Left cardiac atrium (tissue), 4 donors: Measurements from ENCODE around the gene FSTL5. TPM values are rescaled to one million over a fixed set of nuclear protein-coding genes. Genes with fewer than 3 reads are reported as not detected.

Source experiments
- ATAC-seq, 2 donors: fragments of 200-7000 bp; cut with Tn5 transposase; one replicate each; pipeline ENCODE4 v1.9.1; 2020; ENCODE audit warnings: mild to moderate bottlenecking in 2 of 2, moderate library complexity in 2 of 2
- DNase-seq: peaks from one replicate; pipeline ENCODE4 v3.0.0-alpha.2; 2020
- intact Hi-C, 2 donors: fragments of 100-400 bp; cut with DNase I; formaldehyde crosslinking; loops; one replicate each; pipeline versions ENCODE4 v1.14.1 to v1.15.1; 2022 to 2023
- total RNA-seq, 2 donors: library from RNA; stranded (reverse); fragmentation: NEBNext Ultra II Directional; extraction: Animal tissue kit (Norgen Biotek cat#: 25700); gene quantifications; one replicate each; pipeline ENCODE4 v1.2.1, GENCODE V29; 2021
- donor health status: DM: no; HTN: yes; CAD: no.
- donor health status: DM: no; HTN: yes; CAD: no; lungs with severe emphysema.
- donor health status: DM: yes; HTN: yes; CAD: no.
- donor health status: Dilated cardiomyopathy.

The FSTL5 gene
- total RNA-seq, 2 donors from 2014 or later, result not detected

DNA sequence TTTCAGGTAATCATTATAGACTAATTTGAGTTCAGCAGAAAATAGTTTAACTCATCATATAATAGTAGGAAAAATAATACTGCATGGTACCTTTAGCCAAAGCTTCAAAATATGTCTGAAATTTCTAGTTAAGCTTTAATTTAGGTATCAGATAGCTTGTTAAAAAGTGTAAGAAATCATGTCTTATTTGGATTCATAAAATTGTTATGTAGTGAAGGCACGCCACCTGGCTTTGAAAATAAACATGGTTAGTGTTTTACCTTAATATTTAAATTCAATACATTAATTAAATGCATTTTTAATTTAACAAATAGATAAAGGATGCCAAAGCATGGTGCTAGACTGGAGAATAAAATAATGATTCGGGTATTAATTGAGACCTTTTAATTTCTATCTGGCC, 211.4 kb downstream of the FSTL5 start:
- no peak for ATAC-seq
- intact Hi-C loops, result no loop called here
- no peak for DNase-seq

DNA sequence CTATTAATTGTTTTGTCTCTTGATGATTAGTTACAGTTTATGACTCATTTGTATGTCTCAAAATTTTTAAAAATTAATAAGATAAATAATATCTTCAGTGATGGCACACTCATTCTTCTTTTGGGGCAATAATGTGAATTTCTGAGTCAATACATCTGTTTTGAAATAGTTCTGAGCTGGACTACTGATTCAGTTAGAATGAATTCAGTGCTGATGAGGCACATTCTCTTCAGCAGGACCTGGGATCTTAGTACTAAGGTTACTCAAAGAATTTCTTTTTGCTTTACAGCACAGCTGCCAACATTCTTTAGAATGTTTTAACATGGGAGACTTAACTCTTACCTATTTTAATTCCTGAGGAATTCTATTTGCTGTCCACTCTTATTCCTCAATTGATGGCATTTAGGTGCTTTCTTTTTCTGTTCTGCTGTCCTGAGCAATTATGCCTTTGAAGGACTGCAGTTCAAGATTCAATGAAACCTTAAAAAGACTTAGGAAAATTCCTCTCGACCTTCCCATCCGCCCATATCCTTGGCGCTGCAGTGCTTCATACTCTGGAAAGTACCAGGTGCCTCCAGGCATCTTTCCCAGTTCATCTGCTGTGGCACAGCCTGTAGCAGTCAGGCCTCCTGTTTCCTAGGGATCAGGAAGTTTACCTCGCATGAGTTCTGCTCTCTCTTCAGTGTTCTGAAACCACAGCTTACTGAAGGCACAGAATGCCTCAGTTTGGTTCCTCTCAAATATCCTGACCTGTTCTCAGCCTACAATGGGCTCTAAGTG, 213.7 kb downstream of the FSTL5 start:
- intact Hi-C loops, result no loop called here
- ATAC-seq, result no peak

DNA sequence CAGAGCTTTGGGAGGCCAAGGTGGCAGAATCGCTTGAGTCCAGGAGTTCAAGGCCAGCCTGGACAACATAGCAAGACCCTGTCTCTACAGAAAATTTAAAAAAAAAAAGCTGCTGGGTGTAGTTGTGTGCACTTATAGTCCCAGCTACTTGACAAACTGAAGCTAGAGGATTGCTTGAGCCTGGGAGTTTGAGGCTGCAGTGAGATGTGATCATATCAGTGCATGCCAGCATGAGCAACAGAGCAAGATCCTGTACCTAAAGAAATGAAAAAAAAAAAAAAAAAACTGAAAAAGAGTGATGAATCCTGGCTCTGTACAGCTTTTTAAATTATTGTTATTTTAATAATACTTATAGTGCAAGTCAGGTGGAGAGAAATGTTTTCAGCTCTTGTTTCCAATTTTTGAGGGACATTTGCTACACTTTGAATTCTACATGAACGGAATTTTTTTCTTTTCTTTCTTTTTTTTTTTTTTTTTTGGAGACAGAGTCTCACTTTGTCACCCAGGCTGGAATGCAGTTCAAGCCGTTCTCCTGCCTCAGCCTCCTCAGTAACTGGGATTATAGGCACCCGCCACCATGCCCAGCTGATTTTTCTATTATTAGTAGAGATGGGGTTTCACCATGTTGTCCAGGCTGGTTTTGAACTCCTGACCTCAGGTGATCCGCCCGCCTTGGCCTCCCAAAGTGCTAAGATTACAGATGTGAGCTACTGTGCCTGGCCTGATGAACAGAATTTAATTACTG, 215.6 kb downstream of the FSTL5 start:
- intact Hi-C loops, result no loop called here
- DNase-seq, result no peak
- ATAC-seq, result no peak

More for the DNA sequence above, 213.7 kb downstream of the FSTL5 start:
- no peak for DNase-seq

DNA sequence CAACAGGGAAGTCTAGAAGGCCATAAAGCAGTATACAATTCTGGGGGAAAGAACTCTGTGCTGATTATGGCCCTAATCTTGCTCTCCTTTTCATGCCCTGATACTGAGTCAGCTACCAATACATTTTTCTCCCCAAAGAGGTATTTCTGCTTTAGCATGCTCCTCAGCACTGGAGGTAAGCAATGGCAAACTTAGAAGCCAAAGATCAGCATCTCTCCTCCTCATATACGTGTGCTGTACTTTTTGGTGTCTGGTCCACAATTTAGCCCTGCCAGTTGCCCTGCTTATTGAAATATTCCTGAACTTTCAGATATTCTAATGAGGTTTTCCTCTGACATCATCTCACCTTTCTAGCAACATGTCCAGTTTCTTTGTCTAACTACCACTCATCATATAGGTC, 226.2 kb downstream of the FSTL5 start:
- ATAC-seq, result no peak
- DNase-seq, result no peak
- intact Hi-C loops, result no loop called here

DNA sequence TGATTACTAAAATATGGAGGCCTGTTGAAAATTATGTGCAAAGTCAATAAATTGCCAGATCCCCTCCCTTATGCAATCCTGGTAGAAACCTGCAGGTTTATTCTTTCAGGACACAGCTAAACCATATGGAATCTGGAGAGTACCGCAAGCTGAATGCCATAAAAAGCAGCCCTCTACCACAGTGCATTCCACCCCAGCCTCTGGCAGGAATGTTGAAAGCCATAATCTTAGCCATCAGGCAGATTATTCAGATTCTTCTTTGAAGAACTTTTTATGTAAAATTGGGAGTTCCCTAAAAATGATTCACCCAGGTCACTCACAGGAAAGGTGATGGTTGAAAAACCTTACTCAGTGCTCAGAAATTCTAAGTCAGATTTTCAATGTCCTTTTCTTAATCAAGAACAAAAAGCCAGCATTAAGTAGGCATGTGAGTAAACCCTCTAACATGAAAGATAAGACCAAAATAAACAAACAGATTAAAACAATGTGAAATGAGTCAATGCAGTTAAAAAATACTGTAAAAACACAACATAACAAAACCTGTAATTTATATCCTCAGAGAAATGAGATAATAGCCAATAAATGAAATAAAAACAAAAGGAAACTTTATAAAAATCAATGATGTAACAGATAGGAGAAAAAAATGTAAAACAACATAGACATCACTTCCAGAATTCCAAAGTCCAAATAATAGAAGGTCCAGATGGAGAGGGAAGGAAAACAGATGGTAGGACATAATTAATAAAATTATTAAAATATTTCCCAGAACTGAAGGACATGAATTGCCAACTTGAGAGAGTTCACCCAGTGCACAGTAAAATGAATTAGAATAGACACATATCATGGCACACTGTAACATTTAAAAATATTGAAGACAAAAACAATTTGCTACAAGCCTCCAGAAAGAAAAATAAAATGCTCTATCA, 226.9 kb downstream of the FSTL5 start:
- no peak for DNase-seq

DNA sequence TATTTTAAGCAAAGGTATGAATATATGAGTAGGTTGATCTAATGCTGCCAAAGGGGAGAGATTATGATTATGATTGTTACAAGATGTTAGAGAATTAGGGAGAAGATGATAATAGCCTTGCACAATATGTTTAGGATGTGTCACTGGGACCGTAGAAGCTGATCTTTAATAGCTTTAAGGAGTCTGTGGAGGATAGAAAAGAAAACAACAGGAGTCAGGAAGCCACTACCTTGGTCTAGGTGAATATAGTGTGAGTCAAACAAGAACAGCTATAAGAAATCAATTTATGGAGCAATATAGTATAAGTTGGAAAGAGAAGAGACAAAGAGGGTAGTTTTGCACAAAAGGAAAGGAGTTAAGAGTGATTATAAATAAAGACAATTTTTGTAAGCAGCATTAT, 232.7 kb downstream of the FSTL5 start:
- no peak for DNase-seq
- ATAC-seq, result no peak
- intact Hi-C loops, result no loop called here

More for the DNA sequence above, 226.9 kb downstream of the FSTL5 start:
- intact Hi-C loops, result no loop called here
- no peak for ATAC-seq

DNA sequence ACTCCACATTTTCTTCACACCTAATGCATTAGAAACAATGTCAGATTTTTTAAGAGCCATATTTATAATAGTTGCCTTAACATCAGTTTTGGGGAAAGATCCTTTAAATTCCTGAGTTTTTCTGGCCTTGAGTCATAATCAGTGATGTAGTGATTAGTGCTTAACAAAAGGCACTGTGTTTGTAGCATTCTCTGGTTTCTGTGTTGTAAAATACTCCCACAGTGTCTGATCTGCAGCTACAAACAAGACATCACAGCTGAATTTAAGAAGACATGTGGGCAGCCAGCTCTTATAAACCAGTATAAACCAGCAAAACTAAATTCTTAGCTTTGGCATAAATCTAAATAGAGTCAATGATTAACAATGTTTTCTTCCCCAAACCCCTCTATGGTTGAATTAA, 233.8 kb downstream of the FSTL5 start:
- ATAC-seq, result no peak
- intact Hi-C loops, result no loop called here
- DNase-seq, result no peak

DNA sequence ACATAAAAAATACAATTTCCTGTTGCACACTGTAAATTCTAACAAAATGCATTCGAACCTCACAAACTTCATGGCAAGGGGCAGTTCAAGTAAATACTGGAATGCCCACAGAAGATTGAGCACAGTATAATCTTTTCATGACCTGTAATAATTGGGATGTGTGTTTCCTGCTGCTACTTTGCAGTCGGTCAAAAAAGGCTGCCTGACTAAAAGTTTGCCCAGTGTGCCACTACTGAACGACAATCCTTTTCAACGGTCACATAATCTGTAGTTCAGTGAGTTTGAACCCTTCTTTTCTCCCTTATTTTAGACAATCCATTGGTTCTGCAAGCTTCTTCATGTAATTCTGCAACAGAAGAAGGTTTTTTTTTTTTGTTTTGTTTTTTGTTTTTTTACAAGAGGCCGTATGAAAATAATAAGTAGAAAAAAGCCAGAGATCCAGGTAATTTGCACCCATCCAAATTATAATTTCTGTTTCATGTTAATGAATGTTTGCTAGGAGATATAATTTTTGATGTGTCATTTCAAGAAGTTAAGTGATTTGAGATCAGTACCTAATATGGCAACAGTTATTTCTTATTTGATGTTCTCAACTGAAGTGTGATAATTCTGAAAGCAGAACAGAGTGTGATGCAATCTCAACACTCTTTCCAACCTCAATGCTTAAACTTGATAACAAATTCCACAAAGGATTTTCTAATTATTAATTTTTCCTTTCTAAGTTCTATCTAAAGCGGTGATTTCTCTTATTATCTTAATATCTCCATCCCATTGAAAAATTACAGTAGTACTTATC, 237.6 kb downstream of the FSTL5 start:
- DNase-seq, result no peak
- ATAC-seq, result no peak
- intact Hi-C loops, result no loop called here

DNA sequence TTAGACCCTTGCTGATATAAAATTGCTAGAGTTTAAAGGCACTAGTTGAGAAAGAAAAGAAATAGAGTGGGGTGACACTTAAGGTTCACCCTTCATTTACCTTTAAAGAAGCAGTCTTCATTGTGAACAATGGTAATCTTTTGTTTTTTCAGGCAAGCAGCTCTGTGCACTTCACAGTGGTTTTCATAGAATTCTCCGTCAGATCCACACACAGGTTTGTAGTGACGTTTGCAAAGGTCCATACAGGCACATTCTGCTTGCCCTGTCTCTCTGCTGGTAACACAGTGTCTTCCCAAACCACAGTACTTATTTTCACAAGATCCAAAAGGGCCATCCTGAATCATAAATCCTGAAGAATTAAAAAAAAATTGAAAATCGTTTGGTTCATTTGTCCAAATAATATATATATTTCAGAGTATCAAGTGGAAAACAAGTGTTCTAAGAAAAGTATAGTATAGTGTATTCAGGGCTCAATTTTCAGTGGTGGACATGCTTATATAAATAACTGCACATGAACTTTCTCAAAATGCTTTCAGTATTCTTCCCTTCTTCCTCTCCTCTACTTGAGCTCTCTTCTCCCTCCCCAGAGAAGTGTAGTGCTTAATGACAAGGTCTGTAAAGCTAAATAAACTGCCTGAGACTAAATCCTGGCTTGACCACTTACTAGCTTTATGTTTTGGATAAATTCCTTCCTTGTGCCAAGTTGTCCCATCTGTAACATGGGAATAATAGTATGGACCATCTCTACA, 243.3 kb downstream of the FSTL5 start:
- DNase-seq (no peak), ATAC-seq (no peak)
- intact Hi-C loops, result no loop called here

DNA sequence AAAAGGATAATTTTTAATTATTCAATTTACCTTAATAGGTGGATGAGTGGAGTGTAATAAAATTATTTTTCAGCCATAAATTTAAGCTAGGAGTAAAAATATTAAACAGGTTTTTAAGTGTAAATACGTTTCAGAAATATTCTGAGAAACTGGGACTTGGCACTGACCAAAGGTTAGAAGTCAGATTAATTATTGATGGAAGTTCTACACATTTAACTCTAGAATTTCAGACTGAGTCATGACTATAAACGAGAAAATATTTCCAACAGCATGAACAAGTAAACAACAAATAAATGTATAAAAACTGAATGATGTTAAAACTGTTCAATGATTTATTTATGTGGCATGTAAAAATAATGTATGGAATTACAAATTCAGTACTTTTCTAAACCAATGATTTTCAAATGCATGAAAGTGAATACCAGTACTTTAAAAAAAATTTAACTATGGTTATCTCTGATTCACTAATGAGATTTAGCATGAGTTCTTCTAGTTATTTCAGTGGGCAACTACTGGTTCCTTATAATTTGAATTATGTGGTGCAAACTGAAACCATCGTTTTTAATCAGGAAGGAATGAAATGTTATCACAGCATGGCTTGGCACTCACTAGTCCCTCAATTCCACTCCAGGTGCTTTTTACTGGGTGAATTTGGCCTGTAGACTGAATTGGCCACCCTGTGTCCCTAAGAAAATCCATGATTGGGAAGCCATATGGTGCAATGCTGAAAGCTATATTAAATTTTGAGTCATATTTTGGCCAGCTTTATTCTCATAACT, 244.2 kb downstream of the FSTL5 start:
- no peak for DNase-seq
- no peak for ATAC-seq
- intact Hi-C loops, result no loop called here

DNA sequence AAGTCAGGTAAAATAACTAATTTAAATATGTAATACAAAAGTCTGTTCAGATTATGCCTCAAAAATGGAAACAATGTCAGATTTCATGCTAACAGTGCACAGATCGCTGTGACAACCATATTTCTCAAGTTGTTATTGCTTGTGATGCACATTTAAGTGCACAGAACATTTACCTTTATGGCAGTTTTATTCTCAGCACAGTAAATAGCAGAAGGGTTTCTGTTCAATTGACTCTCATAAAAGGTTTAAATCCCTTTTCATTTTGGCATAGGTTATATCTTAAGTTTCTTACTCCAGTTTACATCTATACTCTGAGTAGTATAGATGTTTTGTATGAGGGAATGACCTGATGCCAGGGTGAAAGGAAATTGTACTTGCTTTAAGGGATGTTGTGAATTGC, 247.8 kb downstream of the FSTL5 start:
- no peak for DNase-seq
- ATAC-seq, result no peak
- intact Hi-C loops, result no loop called here

DNA sequence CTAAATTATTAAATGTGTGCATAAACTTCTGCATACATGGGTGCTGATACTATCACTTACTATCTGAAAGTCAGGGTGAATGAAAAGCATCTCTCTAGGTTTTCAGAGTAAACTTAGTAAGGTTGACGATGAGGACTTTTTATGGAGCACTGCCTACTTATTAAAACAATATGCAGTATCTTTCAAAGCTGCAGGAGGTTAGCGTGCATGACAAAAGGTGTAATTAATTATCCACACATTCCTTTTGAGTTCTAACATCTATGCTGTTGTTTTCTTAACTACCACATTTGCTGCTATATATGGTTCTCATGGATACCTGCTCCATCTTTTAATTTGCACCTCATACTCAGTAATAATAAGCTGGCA, 256.2 kb downstream of the FSTL5 start:
- ATAC-seq (no peak), DNase-seq (no peak)
- intact Hi-C loops, result no loop called here

DNA sequence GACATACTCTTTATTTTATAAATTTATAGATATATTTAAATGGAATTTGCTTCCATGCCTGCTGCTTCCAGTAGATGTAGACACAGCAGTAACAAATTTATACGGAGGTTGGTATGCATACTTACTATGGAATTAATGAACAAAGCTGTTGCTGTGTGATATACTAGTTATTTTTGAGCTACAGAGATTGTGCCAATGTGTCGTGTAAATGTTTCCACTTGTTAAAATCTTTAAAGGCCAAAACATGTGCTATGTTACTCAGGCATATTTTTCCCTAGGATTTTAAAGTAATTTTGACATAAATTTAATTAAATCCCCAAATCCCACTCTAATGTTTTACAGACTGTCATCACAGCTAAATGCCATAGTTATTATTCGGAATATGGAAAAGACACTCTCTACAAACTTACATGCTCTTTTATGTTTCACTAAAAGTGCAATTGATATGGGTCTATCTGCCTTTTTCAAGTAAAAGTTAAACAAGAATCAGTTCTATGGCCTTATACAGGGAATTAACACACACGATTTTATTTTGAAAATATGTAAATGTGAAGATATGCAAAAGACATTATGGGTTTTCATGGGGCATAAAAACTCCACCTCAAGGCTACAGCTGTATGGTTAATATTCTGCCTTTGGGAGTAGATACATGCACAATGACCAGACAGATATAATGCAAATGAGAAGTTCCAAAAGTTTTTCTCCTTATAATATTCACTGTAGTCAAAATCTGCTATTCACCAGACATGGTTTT, 256.8 kb downstream of the FSTL5 start:
- intact Hi-C loops, result no loop called here
- ATAC-seq (no peak), DNase-seq (no peak)

DNA sequence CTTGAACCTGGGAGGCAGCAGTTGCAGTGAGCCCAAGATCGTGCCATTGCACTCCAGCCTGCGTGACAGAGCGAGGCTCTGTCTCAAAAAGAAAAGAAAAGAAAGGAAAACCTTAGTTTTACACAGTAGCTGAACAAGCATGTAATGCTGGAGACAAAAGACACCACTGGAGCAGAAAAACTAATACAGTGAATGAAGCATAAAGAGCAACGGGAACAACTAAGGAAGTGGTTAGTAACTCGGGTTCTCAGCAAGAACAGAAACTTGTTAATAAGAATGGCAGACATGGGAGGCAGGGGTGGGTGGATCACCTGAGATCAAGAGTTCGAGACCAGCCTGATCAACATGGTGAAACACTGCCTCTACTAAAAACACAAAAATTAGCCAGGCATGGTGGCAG, 263.7 kb downstream of the FSTL5 start:
- DNase-seq, result no peak
- intact Hi-C loops, result no loop called here
- ATAC-seq, result no peak

DNA sequence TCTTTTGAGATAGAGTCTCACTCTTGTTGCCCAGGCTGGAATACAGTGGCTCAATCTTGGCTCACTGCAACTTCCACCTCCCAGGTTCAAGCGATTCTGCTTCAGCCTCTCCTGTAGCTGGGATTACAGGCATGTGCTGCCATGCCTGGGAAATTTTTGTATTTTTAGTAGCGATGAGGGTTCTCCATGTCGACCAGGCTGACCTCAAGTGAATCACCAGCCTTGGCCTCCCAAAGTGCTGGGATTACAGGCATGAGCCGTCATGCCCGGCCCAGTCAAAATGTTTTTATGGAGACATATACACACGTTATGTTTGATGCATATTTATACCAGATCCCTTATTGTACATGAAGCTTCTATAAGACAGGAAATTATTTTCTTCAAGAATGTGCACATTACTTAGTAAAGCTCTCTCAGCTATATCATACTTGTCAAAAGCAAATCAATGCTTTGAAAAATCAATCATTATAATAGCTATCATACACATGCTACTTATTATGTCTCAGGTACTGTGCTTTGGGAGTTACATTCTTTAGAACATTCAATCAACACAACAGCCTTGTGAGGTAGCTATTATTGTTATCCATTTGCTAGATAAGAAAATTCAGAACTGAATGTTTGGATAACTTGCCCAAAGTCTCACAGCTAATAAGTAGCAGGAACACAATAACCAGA, 269.2 kb downstream of the FSTL5 start:
- ATAC-seq, result no peak
- intact Hi-C loops, result no loop called here
- no peak for DNase-seq

DNA sequence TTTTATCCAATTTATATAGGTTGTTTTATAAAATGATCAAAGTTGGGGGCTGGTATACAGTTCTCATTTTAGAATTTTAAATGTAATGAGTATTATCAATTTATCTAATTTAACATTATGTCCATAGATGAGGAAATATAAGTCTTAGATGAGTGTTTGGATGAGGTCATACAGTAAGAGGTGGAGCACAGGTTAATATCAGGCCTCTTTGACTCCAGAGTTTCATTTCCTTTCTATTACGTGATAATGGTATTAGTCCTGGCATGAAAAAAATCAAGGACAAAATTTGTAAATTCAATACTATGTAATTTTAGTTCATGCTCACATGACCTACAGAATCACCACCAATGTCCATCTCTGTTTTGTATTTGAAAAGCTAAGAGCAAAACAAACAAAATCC, 269.8 kb downstream of the FSTL5 start:
- intact Hi-C loops, result no loop called here
- ATAC-seq, result no peak
- no peak for DNase-seq
